PC-9 (cell line): Measurements from ENCODE around the gene USP17L12. TPM values are rescaled to one million over a fixed set of nuclear protein-coding genes. Genes with fewer than 3 reads are reported as not detected.
"Not testable (repeated sequence)": the region's sequence is repeated elsewhere in the genome, so short reads cannot be mapped to it uniquely, and the experiment has no call there.

Experiments used
- BruUV-seq: library from RNA; stranded (reverse); fragments of 400-500 nt; replicated peaks from 2 replicates; lab custom pipeline; 2021; lab: Mats Ljungman, UMichigan
- CTCF ChIA-PET: fragments of 300-600 bp; sonication (Branson Sonifier 250); formaldehyde crosslinking; loops from one replicate; lab custom pipeline; 2022; ENCODE audit warnings: antibody characterized with exemption; lab: Charles Lee
- POLR2A ChIA-PET: fragments of 300-600 bp; sonication (Branson Sonifier 250); formaldehyde crosslinking; loops from one replicate; lab custom pipeline; 2022; ENCODE audit warnings: antibody characterized with exemption; ENCODE audit not compliant: unreplicated experiment; lab: Charles Lee
- DNase-seq, 2 experiments: peaks; one replicate each; pipeline versions ENCODE4 v3.0.0 to v3.0.0-alpha.2; 2015 to 2022; ENCODE audit warnings: mixed read lengths in 1 of 2
- H2AFZ ChIP-seq: fragments of 200-600 bp; sonication (generic); 2 replicates; pipeline ENCODE4 v1.8.1; 2017; ENCODE audit warnings: antibody characterized with exemption
- H3F3A ChIP-seq: fragments of 200-600 bp; sonication (generic); 2 replicates; pipeline ENCODE4 v1.8.1; 2017; ENCODE audit warnings: antibody characterized with exemption, mild to moderate bottlenecking, low read depth; ENCODE audit not compliant: insufficient read depth
- H3K27ac ChIP-seq: fragments of 200-600 bp; sonication (generic); 2 replicates; pipeline ENCODE4 v1.6.1; 2016; ENCODE audit warnings: mixed run types
- H3K27me3 ChIP-seq: fragments of 200-600 bp; sonication (generic); 2 replicates; pipeline ENCODE4 v1.6.1; 2016; ENCODE audit warnings: low read depth, mixed run types; ENCODE audit not compliant: insufficient read depth
- H3K36me3 ChIP-seq: fragments of 200-600 bp; sonication (generic); 2 replicates; pipeline ENCODE4 v1.6.1; 2016; ENCODE audit warnings: low read depth, mixed run types
- H3K4me1 ChIP-seq: fragments of 200-600 bp; sonication (generic); replicated peaks from 2 replicates; pipeline ENCODE4 v1.6.1; 2016; ENCODE audit warnings: mixed run types; ENCODE audit not compliant: insufficient read depth
- H3K4me2 ChIP-seq: fragments of 200-600 bp; sonication (generic); 2 replicates; pipeline ENCODE4 v1.6.1; 2017; ENCODE audit warnings: mixed run types
- H3K4me3 ChIP-seq: fragments of 200-600 bp; sonication (generic); 2 replicates; pipeline ENCODE4 v1.6.1; 2016; ENCODE audit warnings: mixed run types
- H3K79me2 ChIP-seq: fragments of 200-600 bp; sonication (generic); 2 replicates; pipeline ENCODE4 v1.6.1; 2017; ENCODE audit warnings: low read depth, mixed run types
- H3K9me2 ChIP-seq: fragments of 200-600 bp; sonication (generic); 2 replicates; pipeline ENCODE4 v1.8.1; 2017; ENCODE audit warnings: mild to moderate bottlenecking; ENCODE audit not compliant: insufficient read depth
- H3K9me3 ChIP-seq: fragments of 200-600 bp; sonication (generic); 2 replicates; pipeline ENCODE4 v1.8.1; 2016; ENCODE audit warnings: low read depth; ENCODE audit not compliant: insufficient read depth
- H4K20me1 ChIP-seq: fragments of 200-600 bp; sonication (generic); 2 replicates; pipeline ENCODE4 v1.8.1; 2017; ENCODE audit not compliant: insufficient read depth
- intact Hi-C: fragments of 100-400 bp; cut with micrococcal nuclease; formaldehyde crosslinking; loops from one replicate; pipeline ENCODE4 v1.10.0; 2022; ENCODE audit not compliant: unreplicated experiment
- total RNA-seq: library from RNA; stranded (reverse); gene quantifications from 2 replicates; pipeline ENCODE4 v1.2.3, GENCODE V29; 2021

Gene USP17L12
- total RNA-seq, 1 experiment from 2014 or later = not detected

GRCh38 chr4:9238461-9238860, 18.5 kb downstream of the USP17L12 start:
- H2AFZ ChIP-seq, intact Hi-C loops, H3K4me3 ChIP-seq, H3K9me2 ChIP-seq, BruUV-seq, DNase-seq, CTCF ChIA-PET, H3K79me2 ChIP-seq, H3K36me3 ChIP-seq, H3K9me3 ChIP-seq, H3F3A ChIP-seq, POLR2A ChIA-PET, H3K27ac ChIP-seq, H3K4me1 ChIP-seq, H3K4me2 ChIP-seq, H4K20me1 ChIP-seq, H3K27me3 ChIP-seq: not testable (repeated sequence)

GRCh38 chr4:9243579-9243978, 23.6 kb downstream of the USP17L12 start, which contains the start of gene USP17L17:
USP17L17 (plus strand) TSS chr4:9243879; CDS start chr4:9243879, 0 bp downstream.
- H3K36me3 ChIP-seq, CTCF ChIA-PET, H2AFZ ChIP-seq, H3K27me3 ChIP-seq, H3K27ac ChIP-seq, DNase-seq, intact Hi-C loops, H3K4me2 ChIP-seq, H3K4me1 ChIP-seq, H3K9me3 ChIP-seq, H4K20me1 ChIP-seq, H3K9me2 ChIP-seq, H3K79me2 ChIP-seq, BruUV-seq, POLR2A ChIA-PET, H3K4me3 ChIP-seq, H3F3A ChIP-seq: not testable (repeated sequence)

- POLR2A ChIA-PET, BruUV-seq, H3F3A ChIP-seq, H3K4me1 ChIP-seq, H3K4me3 ChIP-seq, H3K4me2 ChIP-seq, H3K27me3 ChIP-seq, H3K27ac ChIP-seq, H3K79me2 ChIP-seq, H3K36me3 ChIP-seq, H3K9me3 ChIP-seq, intact Hi-C loops, H4K20me1 ChIP-seq, H2AFZ ChIP-seq, H3K9me2 ChIP-seq, CTCF ChIA-PET: not testable (repeated sequence)
- peak in 1 of 2 experiments; percentile 0 for DNase-seq
These were observed 28.2 kb downstream of the USP17L12 start, which contains the start of gene USP17L18 for GRCh38 chr4:9247953-9248680. USP17L18 (plus strand) TSS chr4:9248630; CDS start chr4:9248630, 0 bp downstream.

GRCh38 chr4:9253078-9253477, 33.1 kb downstream of the USP17L12 start, which contains the start of gene USP17L19:
USP17L19 (plus strand) TSS chr4:9253378; CDS start chr4:9253378, 0 bp downstream.
- H3K27me3 ChIP-seq, CTCF ChIA-PET, H3K9me3 ChIP-seq, H3K9me2 ChIP-seq, BruUV-seq, DNase-seq, H2AFZ ChIP-seq, POLR2A ChIA-PET, H4K20me1 ChIP-seq, H3F3A ChIP-seq, H3K36me3 ChIP-seq, H3K4me2 ChIP-seq, intact Hi-C loops, H3K27ac ChIP-seq, H3K4me3 ChIP-seq, H3K4me1 ChIP-seq, H3K79me2 ChIP-seq: not testable (repeated sequence)

- POLR2A ChIA-PET, H3K4me2 ChIP-seq, H3K79me2 ChIP-seq, H3K9me2 ChIP-seq, DNase-seq, intact Hi-C loops, H3K4me1 ChIP-seq, H4K20me1 ChIP-seq, H3K27me3 ChIP-seq, CTCF ChIA-PET, H3K9me3 ChIP-seq, BruUV-seq, H3K27ac ChIP-seq, H3K36me3 ChIP-seq, H3K4me3 ChIP-seq, H3F3A ChIP-seq, H2AFZ ChIP-seq: not testable (repeated sequence)
These were observed 37.9 kb downstream of the USP17L12 start, which contains the start of gene USP17L20 for GRCh38 chr4:9257824-9258223. USP17L20 (plus strand) TSS chr4:9258124; CDS start chr4:9258124, 0 bp downstream.

- BruUV-seq, H3K4me3 ChIP-seq, H3K27me3 ChIP-seq, H3K36me3 ChIP-seq, DNase-seq, H3K9me3 ChIP-seq, H3K27ac ChIP-seq, POLR2A ChIA-PET, H3K4me2 ChIP-seq, H2AFZ ChIP-seq, H4K20me1 ChIP-seq, CTCF ChIA-PET, H3K4me1 ChIP-seq, H3K79me2 ChIP-seq, intact Hi-C loops, H3F3A ChIP-seq, H3K9me2 ChIP-seq: not testable (repeated sequence)
These were observed 42.6 kb downstream of the USP17L12 start, which contains the start of gene USP17L21 for GRCh38 chr4:9262572-9262971. USP17L21 (plus strand) TSS chr4:9262872; CDS start chr4:9262872, 0 bp downstream.

GRCh38 chr4:9267319-9267718, 47.4 kb downstream of the USP17L12 start, which contains the start of gene USP17L22:
USP17L22 (plus strand) TSS chr4:9267619; CDS start chr4:9267619, 0 bp downstream.
- H4K20me1 ChIP-seq, H3K27ac ChIP-seq, POLR2A ChIA-PET, H3F3A ChIP-seq, H3K4me2 ChIP-seq, H3K27me3 ChIP-seq, H3K79me2 ChIP-seq, BruUV-seq, H3K4me3 ChIP-seq, H3K9me2 ChIP-seq, DNase-seq, H3K9me3 ChIP-seq, CTCF ChIA-PET, H3K4me1 ChIP-seq, H3K36me3 ChIP-seq, H2AFZ ChIP-seq, intact Hi-C loops: not testable (repeated sequence)
